ENCODE measurements around the gene MBD5. TPM values are rescaled to one million over a fixed set of nuclear protein-coding genes. Genes with fewer than 3 reads are reported as not detected.
A peak's percentile ranks its signal among the peaks of the same experiment; 100 is the strongest.
"Not testable (repeated sequence)": the region's sequence is repeated elsewhere in the genome, so short reads cannot be mapped to it uniquely, and the experiment has no call there.

MBD5 gene
- total RNA-seq, 1 experiment from 2014 or later = 33.7 TPM

DNA sequence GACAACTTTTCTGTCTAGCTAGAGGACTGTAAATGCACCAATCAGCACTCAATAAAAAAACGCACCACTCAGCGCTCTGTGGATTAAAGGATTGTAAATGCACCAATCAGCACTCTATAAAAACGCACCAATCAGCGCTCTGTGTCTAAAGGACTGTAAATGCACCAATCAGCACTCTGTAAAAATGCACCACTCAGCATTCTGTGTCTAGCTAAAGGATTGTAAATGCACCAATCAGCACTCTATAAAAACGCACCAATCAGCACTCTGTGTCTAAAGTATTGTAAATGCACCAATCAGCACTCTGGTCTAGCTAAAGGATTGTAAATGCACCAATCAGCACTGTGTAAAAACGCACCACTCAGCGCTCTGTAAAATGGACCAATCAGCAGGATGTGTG lies 25.9 kb upstream of the MBD5 start:
- TF ChIP-seq NFYB (CRISPR knock-in tag; conservative IDR thresholded peaks at IDR 0.05; ENCODE audit: low read depth) = 0 out of 2 replicates have a peak, but pooled peaks have one; percentile 18
- ATAC-seq; POLR2A ChIA-PET; H3K27ac Mint-ChIP-seq; H3K27me3 Mint-ChIP-seq (ENCODE audit: low read depth); H3K4me3 Mint-ChIP-seq; DNase-seq (ENCODE audit: low spot score): not testable (repeated sequence)
- Mint-ChIP-seq H3K9me3 (peaks cover 18% of the 10 kb centered on the region), H3K4me1 (peaks cover 19% of the 10 kb centered on the region), H3K36me3 (peaks cover 35% of the 10 kb centered on the region)
- CTCF ChIA-PET = interaction anchor here (0.6 kb wide), 1 partner anchor 26 kb away, joined by 3 read pairs; the partner anchor contains the start of genes MBD5 and ORC4

DNA sequence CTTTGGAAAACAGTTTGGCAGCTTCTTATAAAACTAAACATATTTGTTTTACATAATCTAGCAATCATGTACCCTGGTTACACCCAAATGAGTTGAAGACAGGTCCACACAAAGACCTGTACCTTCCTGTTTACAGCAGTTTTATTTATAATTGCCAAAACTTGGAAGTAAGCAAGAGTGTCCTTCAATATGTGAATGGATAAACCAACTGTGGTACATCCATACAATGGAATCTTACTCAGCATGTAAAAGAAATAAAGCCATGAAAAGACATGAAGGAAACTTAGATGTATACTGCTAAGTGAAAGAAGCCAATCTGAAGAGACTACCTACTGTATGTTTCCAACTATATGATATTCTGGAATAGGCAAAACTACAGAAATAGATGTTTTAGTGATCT lies 24.1 kb upstream of the MBD5 start:
- peaks cover 30% of the 10 kb centered on the region for H3K4me1 Mint-ChIP-seq
- H3K9me3 Mint-ChIP-seq = peaks cover 18% of the 10 kb centered on the region
- ChIA-PET CTCF (interaction anchor here (1.0 kb wide), 1 partner anchor 24 kb away, joined by 3 read pairs; the partner anchor contains the start of genes MBD5 and ORC4), POLR2A (no interaction called here)
- H3K27ac Mint-ChIP-seq = no peak overlapping the region
- no peaks in the 10 kb centered on the region; the same call in 1 of the 2 replicates for H3K27me3 Mint-ChIP-seq (ENCODE audit: low read depth)
- no peak overlapping the region for H3K4me3 Mint-ChIP-seq
- no peak for DNase-seq (ENCODE audit: low spot score)
- TF ChIP-seq, protein P1, sequence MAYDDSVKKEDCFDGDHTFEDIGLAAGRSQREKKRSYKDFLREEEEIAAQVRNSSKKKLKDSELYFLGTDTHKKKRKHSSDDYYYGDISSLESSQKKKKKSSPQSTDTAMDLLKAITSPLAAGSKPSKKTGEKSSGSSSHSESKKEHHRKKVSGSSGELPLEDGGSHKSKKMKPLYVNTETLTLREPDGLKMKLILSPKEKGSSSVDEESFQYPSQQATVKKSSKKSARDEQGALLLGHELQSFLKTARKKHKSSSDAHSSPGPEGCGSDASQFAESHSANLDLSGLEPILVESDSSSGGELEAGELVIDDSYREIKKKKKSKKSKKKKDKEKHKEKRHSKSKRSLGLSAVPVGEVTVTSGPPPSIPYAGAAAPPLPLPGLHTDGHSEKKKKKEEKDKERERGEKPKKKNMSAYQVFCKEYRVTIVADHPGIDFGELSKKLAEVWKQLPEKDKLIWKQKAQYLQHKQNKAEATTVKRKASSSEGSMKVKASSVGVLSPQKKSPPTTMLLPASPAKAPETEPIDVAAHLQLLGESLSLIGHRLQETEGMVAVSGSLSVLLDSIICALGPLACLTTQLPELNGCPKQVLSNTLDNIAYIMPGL (CRISPR knock-in tag; IDR thresholded peaks at IDR 0.05) = no peak
- TF ChIP-seq NR1H2 (CRISPR knock-in tag; IDR thresholded peaks at IDR 0.05) (no peak), KAT7 (CRISPR knock-in tag; IDR thresholded peaks at IDR 0.05; ENCODE audit: borderline replicate concordance) (no peak), ZNF232 (CRISPR knock-in tag; IDR thresholded peaks at IDR 0.05) (no peak), SP1 (CRISPR knock-in tag; conservative IDR thresholded peaks at IDR 0.05) (no peak)
- TF ChIP-seq, protein P2, sequence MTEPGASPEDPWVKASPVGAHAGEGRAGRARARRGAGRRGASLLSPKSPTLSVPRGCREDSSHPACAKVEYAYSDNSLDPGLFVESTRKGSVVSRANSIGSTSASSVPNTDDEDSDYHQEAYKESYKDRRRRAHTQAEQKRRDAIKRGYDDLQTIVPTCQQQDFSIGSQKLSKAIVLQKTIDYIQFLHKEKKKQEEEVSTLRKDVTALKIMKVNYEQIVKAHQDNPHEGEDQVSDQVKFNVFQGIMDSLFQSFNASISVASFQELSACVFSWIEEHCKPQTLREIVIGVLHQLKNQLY (CRISPR knock-in tag; IDR thresholded peaks at IDR 0.05) = no peak
- TF ChIP-seq, protein P3, sequence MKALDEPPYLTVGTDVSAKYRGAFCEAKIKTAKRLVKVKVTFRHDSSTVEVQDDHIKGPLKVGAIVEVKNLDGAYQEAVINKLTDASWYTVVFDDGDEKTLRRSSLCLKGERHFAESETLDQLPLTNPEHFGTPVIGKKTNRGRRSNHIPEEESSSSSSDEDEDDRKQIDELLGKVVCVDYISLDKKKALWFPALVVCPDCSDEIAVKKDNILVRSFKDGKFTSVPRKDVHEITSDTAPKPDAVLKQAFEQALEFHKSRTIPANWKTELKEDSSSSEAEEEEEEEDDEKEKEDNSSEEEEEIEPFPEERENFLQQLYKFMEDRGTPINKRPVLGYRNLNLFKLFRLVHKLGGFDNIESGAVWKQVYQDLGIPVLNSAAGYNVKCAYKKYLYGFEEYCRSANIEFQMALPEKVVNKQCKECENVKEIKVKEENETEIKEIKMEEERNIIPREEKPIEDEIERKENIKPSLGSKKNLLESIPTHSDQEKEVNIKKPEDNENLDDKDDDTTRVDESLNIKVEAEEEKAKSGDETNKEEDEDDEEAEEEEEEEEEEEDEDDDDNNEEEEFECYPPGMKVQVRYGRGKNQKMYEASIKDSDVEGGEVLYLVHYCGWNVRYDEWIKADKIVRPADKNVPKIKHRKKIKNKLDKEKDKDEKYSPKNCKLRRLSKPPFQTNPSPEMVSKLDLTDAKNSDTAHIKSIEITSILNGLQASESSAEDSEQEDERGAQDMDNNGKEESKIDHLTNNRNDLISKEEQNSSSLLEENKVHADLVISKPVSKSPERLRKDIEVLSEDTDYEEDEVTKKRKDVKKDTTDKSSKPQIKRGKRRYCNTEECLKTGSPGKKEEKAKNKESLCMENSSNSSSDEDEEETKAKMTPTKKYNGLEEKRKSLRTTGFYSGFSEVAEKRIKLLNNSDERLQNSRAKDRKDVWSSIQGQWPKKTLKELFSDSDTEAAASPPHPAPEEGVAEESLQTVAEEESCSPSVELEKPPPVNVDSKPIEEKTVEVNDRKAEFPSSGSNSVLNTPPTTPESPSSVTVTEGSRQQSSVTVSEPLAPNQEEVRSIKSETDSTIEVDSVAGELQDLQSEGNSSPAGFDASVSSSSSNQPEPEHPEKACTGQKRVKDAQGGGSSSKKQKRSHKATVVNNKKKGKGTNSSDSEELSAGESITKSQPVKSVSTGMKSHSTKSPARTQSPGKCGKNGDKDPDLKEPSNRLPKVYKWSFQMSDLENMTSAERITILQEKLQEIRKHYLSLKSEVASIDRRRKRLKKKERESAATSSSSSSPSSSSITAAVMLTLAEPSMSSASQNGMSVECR (CRISPR knock-in tag; IDR thresholded peaks at IDR 0.05; ENCODE audit: borderline replicate concordance) = no peak
- TF ChIP-seq, protein P4, sequence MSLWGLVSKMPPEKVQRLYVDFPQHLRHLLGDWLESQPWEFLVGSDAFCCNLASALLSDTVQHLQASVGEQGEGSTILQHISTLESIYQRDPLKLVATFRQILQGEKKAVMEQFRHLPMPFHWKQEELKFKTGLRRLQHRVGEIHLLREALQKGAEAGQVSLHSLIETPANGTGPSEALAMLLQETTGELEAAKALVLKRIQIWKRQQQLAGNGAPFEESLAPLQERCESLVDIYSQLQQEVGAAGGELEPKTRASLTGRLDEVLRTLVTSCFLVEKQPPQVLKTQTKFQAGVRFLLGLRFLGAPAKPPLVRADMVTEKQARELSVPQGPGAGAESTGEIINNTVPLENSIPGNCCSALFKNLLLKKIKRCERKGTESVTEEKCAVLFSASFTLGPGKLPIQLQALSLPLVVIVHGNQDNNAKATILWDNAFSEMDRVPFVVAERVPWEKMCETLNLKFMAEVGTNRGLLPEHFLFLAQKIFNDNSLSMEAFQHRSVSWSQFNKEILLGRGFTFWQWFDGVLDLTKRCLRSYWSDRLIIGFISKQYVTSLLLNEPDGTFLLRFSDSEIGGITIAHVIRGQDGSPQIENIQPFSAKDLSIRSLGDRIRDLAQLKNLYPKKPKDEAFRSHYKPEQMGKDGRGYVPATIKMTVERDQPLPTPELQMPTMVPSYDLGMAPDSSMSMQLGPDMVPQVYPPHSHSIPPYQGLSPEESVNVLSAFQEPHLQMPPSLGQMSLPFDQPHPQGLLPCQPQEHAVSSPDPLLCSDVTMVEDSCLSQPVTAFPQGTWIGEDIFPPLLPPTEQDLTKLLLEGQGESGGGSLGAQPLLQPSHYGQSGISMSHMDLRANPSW (CRISPR knock-in tag; conservative IDR thresholded peaks at IDR 0.05; ENCODE audit: low read depth) = no peak
- peaks cover 35% of the 10 kb centered on the region for H3K36me3 Mint-ChIP-seq
- ATAC-seq = no peak

DNA sequence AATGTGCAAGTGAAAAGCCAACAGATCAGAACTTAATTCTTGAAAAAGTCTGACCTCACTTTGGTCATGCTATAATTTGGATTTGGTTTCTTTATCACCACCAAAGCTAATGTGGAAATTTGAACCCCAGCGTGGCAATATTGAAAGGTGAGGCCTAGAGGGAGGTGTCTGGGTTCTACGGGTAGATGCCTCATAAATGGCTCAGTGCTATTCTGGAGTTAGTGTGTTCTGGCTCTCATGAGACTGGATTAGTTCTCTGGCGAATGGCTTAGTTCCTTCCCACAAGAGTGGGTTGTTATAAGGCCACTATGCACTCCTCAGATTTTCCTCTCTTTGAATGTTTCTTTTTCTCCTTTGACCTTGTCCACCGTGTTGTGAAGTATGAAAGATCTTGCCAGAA lies 22.7 kb upstream of the MBD5 start:
- no peaks in the 10 kb centered on the region; the same call in 1 of the 2 replicates for H3K27me3 Mint-ChIP-seq (ENCODE audit: low read depth)
- peaks cover 30% of the 10 kb centered on the region for H3K9me3 Mint-ChIP-seq
- ChIA-PET POLR2A (no interaction called here), CTCF (no interaction called here)
- H3K4me3 Mint-ChIP-seq = no peak overlapping the region
- peaks cover 44% of the 10 kb centered on the region for H3K36me3 Mint-ChIP-seq
- H3K27ac Mint-ChIP-seq = no peak overlapping the region
- DNase-seq (ENCODE audit: low spot score) (no peak), ATAC-seq (no peak)
- H3K4me1 Mint-ChIP-seq = peaks cover 38% of the 10 kb centered on the region
- TF ChIP-seq, protein P1 (CRISPR knock-in tag; IDR thresholded peaks at IDR 0.05) = no peak
- TF ChIP-seq ZNF396 (CRISPR knock-in tag; IDR thresholded peaks at IDR 0.05; ENCODE audit: borderline replicate concordance) (no peak), NFYB (CRISPR knock-in tag; conservative IDR thresholded peaks at IDR 0.05; ENCODE audit: low read depth) (no peak), OVOL2 (CRISPR knock-in tag; IDR thresholded peaks at IDR 0.05; ENCODE audit: borderline replicate concordance) (no peak), SP1 (CRISPR knock-in tag; conservative IDR thresholded peaks at IDR 0.05) (no peak), NR2C2 (CRISPR knock-in tag; IDR thresholded peaks at IDR 0.05) (no peak), HMGA2 (CRISPR knock-in tag; IDR thresholded peaks at IDR 0.05) (no peak), ELF4 (CRISPR knock-in tag; IDR thresholded peaks at IDR 0.05; ENCODE audit: low read depth) (no peak)
- TF ChIP-seq, protein P5, sequence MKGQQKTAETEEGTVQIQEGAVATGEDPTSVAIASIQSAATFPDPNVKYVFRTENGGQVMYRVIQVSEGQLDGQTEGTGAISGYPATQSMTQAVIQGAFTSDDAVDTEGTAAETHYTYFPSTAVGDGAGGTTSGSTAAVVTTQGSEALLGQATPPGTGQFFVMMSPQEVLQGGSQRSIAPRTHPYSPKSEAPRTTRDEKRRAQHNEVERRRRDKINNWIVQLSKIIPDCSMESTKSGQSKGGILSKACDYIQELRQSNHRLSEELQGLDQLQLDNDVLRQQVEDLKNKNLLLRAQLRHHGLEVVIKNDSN (CRISPR knock-in tag; IDR thresholded peaks at IDR 0.05) = no peak
- TF ChIP-seq, protein P6, sequence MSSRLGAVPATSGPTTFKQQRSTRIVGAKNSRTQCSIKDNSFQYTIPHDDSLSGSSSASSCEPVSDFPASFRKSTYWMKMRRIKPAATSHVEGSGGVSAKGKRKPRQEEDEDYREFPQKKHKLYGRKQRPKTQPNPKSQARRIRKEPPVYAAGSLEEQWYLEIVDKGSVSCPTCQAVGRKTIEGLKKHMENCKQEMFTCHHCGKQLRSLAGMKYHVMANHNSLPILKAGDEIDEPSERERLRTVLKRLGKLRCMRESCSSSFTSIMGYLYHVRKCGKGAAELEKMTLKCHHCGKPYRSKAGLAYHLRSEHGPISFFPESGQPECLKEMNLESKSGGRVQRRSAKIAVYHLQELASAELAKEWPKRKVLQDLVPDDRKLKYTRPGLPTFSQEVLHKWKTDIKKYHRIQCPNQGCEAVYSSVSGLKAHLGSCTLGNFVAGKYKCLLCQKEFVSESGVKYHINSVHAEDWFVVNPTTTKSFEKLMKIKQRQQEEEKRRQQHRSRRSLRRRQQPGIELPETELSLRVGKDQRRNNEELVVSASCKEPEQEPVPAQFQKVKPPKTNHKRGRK (CRISPR knock-in tag; IDR thresholded peaks at IDR 0.05; ENCODE audit: borderline replicate concordance) = no peak
